H1 (cell line): ENCODE measurements around the gene SEMA3G. TPM values are rescaled to one million over a fixed set of nuclear protein-coding genes. Genes with fewer than 3 reads are reported as not detected.

Experiments
- CTCF ChIA-PET: fragments of 300-600 bp; sonication (Branson Sonifier 250); formaldehyde crosslinking; loops from one replicate; lab custom pipeline; 2021; ENCODE audit not compliant: partially characterized antibody; lab: Charles Lee
- POLR2A ChIA-PET: fragments of 300-600 bp; sonication (Branson Sonifier 250); formaldehyde crosslinking; loops from one replicate; lab custom pipeline; 2021; ENCODE audit warnings: inconsistent platforms; ENCODE audit not compliant: partially characterized antibody; lab: Charles Lee
- DNase-seq, 2 experiments: peaks; one replicate each; pipeline versions ENCODE4 v3.0.0 to v3.0.0-alpha.2; 2010 to 2022; ENCODE audit warnings: low spot score in 2 of 2, low read depth in 1 of 2, mixed read lengths in 1 of 2
- FAIRE-seq: peaks from 2 replicates; lab custom pipeline; 2011; peaks lifted over from hg19 to GRCh38; lab: Jason Lieb, UNC
- H2AFZ ChIP-seq: 2 replicates; pipeline ENCODE4 v1.8.1; 2012; ENCODE audit warnings: low read length, inconsistent platforms
- H2AK5ac ChIP-seq: 2 replicates; pipeline ENCODE4 v1.6.1; 2013; ENCODE audit warnings: low read depth, low read length
- H2BK120ac ChIP-seq: replicated peaks from 2 replicates; pipeline ENCODE3; 2013; ENCODE audit warnings: low read depth, low read length, inconsistent platforms
- H2BK12ac ChIP-seq: 2 replicates; pipeline ENCODE4 v1.6.1; 2013; ENCODE audit warnings: low read depth, low read length
- H2BK15ac ChIP-seq: 2 replicates; pipeline ENCODE4 v1.6.1; 2013; ENCODE audit warnings: low read length
- H2BK20ac ChIP-seq: 2 replicates; pipeline ENCODE4 v1.6.1; 2013; ENCODE audit warnings: low read length
- H2BK5ac ChIP-seq: 2 replicates; pipeline ENCODE4 v1.6.1; 2013; ENCODE audit warnings: low read depth, low read length
- H3K14ac ChIP-seq: 2 replicates; pipeline ENCODE4 v1.6.1; 2013; ENCODE audit warnings: inconsistent platforms; ENCODE audit not compliant: insufficient read length
- H3K18ac ChIP-seq: 2 replicates; pipeline ENCODE4 v1.6.1; 2013; ENCODE audit warnings: low read length; ENCODE audit errors: extremely low read depth
- H3K23ac ChIP-seq: 2 replicates; pipeline ENCODE4 v1.6.1; 2013; ENCODE audit warnings: inconsistent platforms; ENCODE audit not compliant: insufficient read length
- H3K23me2 ChIP-seq: 2 replicates; pipeline ENCODE4 v1.6.1; 2013; ENCODE audit warnings: low read depth, low read length
- H3K27ac ChIP-seq: 2 replicates; pipeline ENCODE4 v1.6.1; 2011; ENCODE audit warnings: low read depth, low read length, inconsistent platforms
- H3K27me3 ChIP-seq, 4 experiments: replicated peaks in 1 of 4; 1 replicate in 1 of 4; 2 replicates in 3 of 4; pipeline versions ENCODE4 v1.6.1 to v1.8.1; 2011 to 2013; ENCODE audit warnings: low read length in 3 of 4, mild to moderate bottlenecking in 3 of 4, inconsistent platforms in 2 of 4, mixed read lengths in 2 of 4, moderate library complexity in 1 of 4; ENCODE audit not compliant: control insufficient read depth in 3 of 4, insufficient read depth in 3 of 4; ENCODE audit errors: extremely low read depth in 1 of 4
- H3K36me3 ChIP-seq, 4 experiments: 2 replicates each; pipeline versions ENCODE4 v1.6.1 to v1.8.1; 2011 to 2013; ENCODE audit warnings: mild to moderate bottlenecking in 4 of 4, low read length in 3 of 4, moderate library complexity in 2 of 4, control low read depth in 1 of 4, inconsistent platforms in 1 of 4; ENCODE audit not compliant: insufficient read depth in 4 of 4, control insufficient read depth in 2 of 4
- H3K4ac ChIP-seq: replicated peaks from 2 replicates; pipeline ENCODE3; 2013; ENCODE audit warnings: low read length, low read depth, mixed read lengths, inconsistent platforms; ENCODE audit not compliant: insufficient read length
- H3K4me1 ChIP-seq, 4 experiments: replicated peaks in 1 of 4; 1 replicate in 1 of 4; 2 replicates in 3 of 4; pipeline versions ENCODE4 v1.6.1 to v1.8.1; 2011 to 2013; ENCODE audit warnings: low read length in 3 of 4, inconsistent platforms in 2 of 4, mixed read lengths in 1 of 4; ENCODE audit not compliant: insufficient read depth in 4 of 4, control insufficient read depth in 3 of 4
- H3K4me2 ChIP-seq, 2 experiments: 2 replicates each; pipeline versions ENCODE4 v1.6.1 to v1.8.1; 2011 to 2013; ENCODE audit warnings: low read depth in 2 of 2, low read length in 2 of 2, control low read depth in 1 of 2, inconsistent platforms in 1 of 2, mild to moderate bottlenecking in 1 of 2; ENCODE audit not compliant: insufficient read depth in 1 of 2
- H3K4me3 ChIP-seq, 4 experiments: fragments of 200-600, 300-600 bp in 1 of 4; sonication (generic), shearing (Covaris generic), sonication (Bioruptor Twin) in 1 of 4; 2 replicates each; pipeline versions ENCODE4 v1.5.1 to v1.8.1; 2011 to 2016; ENCODE audit warnings: low read length in 4 of 4, low read depth in 3 of 4, control low read depth in 2 of 4, inconsistent platforms in 2 of 4, mild to moderate bottlenecking in 2 of 4, mixed read lengths in 1 of 4, moderate library complexity in 1 of 4; ENCODE audit not compliant: insufficient read depth in 2 of 4; ENCODE audit errors: extremely low read depth in 1 of 4
- H3K56ac ChIP-seq: replicated peaks from 2 replicates; pipeline ENCODE3; 2013; ENCODE audit warnings: low read depth, mild to moderate bottlenecking, mixed read lengths, low read length, inconsistent platforms; ENCODE audit not compliant: insufficient read length
- H3K79me1 ChIP-seq: 2 replicates; pipeline ENCODE4 v1.6.1; 2013; ENCODE audit warnings: low read depth, low read length, control low read depth
- H3K79me2 ChIP-seq, 2 experiments: 2 replicates each; pipeline versions ENCODE4 v1.6.1 to v1.8.1; 2012 to 2013; ENCODE audit warnings: low read length in 2 of 2, mild to moderate bottlenecking in 2 of 2, inconsistent platforms in 1 of 2; ENCODE audit not compliant: insufficient read depth in 2 of 2, control insufficient read depth in 1 of 2
- H3K9ac ChIP-seq, 4 experiments: replicated peaks in 1 of 4; 1 replicate in 1 of 4; 2 replicates in 3 of 4; pipeline versions ENCODE4 v1.6.1 to v1.8.1; 2011 to 2013; ENCODE audit warnings: low read depth in 3 of 4, low read length in 3 of 4, control low read depth in 2 of 4, mild to moderate bottlenecking in 2 of 4, moderate library complexity in 2 of 4, inconsistent platforms in 1 of 4; ENCODE audit errors: extremely low read depth in 1 of 4
- H3K9me3 ChIP-seq, 2 experiments: 2 replicates each; pipeline versions ENCODE4 v1.6.1 to v1.8.1; 2012 to 2013; ENCODE audit warnings: mild to moderate bottlenecking in 2 of 2, moderate library complexity in 2 of 2, control low read depth in 1 of 2, inconsistent platforms in 1 of 2, low read depth in 1 of 2, low read length in 1 of 2, mixed read lengths in 1 of 2; ENCODE audit not compliant: insufficient read depth in 2 of 2
- H4K20me1 ChIP-seq, 2 experiments: replicated peaks in 1 of 2; 2 replicates each; pipeline versions ENCODE3 to v1.8.1; 2011 to 2013; ENCODE audit warnings: inconsistent platforms in 2 of 2, low read length in 2 of 2, mild to moderate bottlenecking in 1 of 2; ENCODE audit not compliant: insufficient read depth in 2 of 2, control insufficient read depth in 1 of 2
- H4K5ac ChIP-seq: 2 replicates; pipeline ENCODE4 v1.6.1; 2013; ENCODE audit warnings: low read length, low read depth, mixed read lengths, inconsistent platforms; ENCODE audit not compliant: insufficient read length
- H4K8ac ChIP-seq: 2 replicates; pipeline ENCODE4 v1.8.0; 2013; ENCODE audit warnings: mild to moderate bottlenecking, moderate library complexity, low read length, inconsistent platforms; ENCODE audit not compliant: insufficient read depth; ENCODE audit errors: extremely low read depth
- H4K91ac ChIP-seq: replicated peaks from 2 replicates; pipeline ENCODE3; 2013; ENCODE audit warnings: low read length, mixed read lengths, inconsistent platforms; ENCODE audit not compliant: insufficient read length
- PHF8 ChIP-seq: fragments of 200-600 bp; sonication (generic); conservative IDR thresholded peaks from 2 replicates; pipeline ENCODE4 v1.7.1; 2012; ENCODE audit warnings: low read depth, mild to moderate bottlenecking, inconsistent platforms, low read length, moderate library complexity
- WGBS, 2 experiments: shearing (Covaris generic) in 1 of 2; methylation state at CpG; one replicate each; pipeline versions ENCODE4 v1.1.6 to v1.1.7; 2013 to 2015; ENCODE audit warnings: low lambda C conversion rate in 2 of 2, mixed read lengths in 2 of 2, inconsistent platforms in 1 of 2, low coverage in 1 of 2, missing lambda C conversion rate in 1 of 2; ENCODE audit not compliant: insufficient replicate concordance in 2 of 2, insufficient coverage in 1 of 2, insufficient read length in 1 of 2; ENCODE audit errors: extremely low coverage in 1 of 2, missing lambda C conversion rate in 1 of 2; 5-methylcytosine and 5-hydroxymethylcytosine counted together
- polyA plus RNA-seq, 7 experiments: library from polyadenylated mRNA; depleted of rRNA in 3 of 7; stranded (reverse) in 5 of 7; unstranded in 2 of 7; fragments of >200 nt in 5 of 7; fragments of 200-250 nt in 2 of 7; gene quantifications; 1 replicate in 5 of 7; 2 replicates in 1 of 7; 4 replicates in 1 of 7; pipeline versions ENCODE4 v1.2.1 to v1.2.3, GENCODE V29; 2011 to 2013; ENCODE audit warnings: missing spikeins in 2 of 7, mixed read lengths in 2 of 7
- total RNA-seq: library from RNA; stranded (reverse); fragmentation: NEBNext Ultra II Directional; extraction: Animal tissue kit (Norgen Biotek cat#: 25700); gene quantifications from 2 replicates; pipeline ENCODE4 v1.2.1, GENCODE V29; 2021
- TF ChIP-seq, protein P1 (sequence below): IDR thresholded peaks from 2 replicates; pipeline ENCODE4 v1.6.1; 2012; ENCODE audit warnings: inconsistent platforms

SEMA3G gene
- total and polyA plus RNA-seq, 2 of the 8 experiments (the other 6 are each of a cell fraction or from before 2014, with no cell fraction given): 0.95 to 1.5 TPM

- TF ChIP-seq PHF8: no peak
- TF ChIP-seq, protein P1, sequence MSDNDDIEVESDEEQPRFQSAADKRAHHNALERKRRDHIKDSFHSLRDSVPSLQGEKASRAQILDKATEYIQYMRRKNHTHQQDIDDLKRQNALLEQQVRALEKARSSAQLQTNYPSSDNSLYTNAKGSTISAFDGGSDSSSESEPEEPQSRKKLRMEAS: no peak
- TF ChIP-seq, all 59 proteins: peak for 0
- Histone ChIP-seq H4K8ac (no peak overlapping the region; the same call in 1 of the 2 replicates), H3K4me3 (no peak overlapping the region), H3K18ac (no peak overlapping the region), H2AK5ac (no peak overlapping the region), H4K20me1 (no peaks in the 10 kb centered on the region), H3K4ac (no peak overlapping the region), H4K91ac (no peak overlapping the region), H2BK5ac (no peak overlapping the region), H2BK12ac (no peak overlapping the region), H2AFZ (no peak overlapping the region), H3K56ac (no peak overlapping the region), H2BK120ac (no peak overlapping the region), H4K5ac (no peak overlapping the region), H3K23me2 (no peaks in the 10 kb centered on the region), H2BK20ac (no peak overlapping the region), H3K4me2 (no peak overlapping the region), H3K9me3 (no peaks in the 10 kb centered on the region), H2BK15ac (no peak overlapping the region), H3K27me3 (no peaks in the 10 kb centered on the region), H3K79me1 (no peaks in the 10 kb centered on the region), H3K4me1 (peaks cover 0 to 2% (median 0%) of the 10 kb centered on the region in 4 experiments; a peak in 1 of 7 replicates), H3K23ac (no peak overlapping the region), H3K36me3 (no peaks in the 10 kb centered on the region), H3K14ac (no peak overlapping the region), H3K27ac (no peak overlapping the region), H3K79me2 (no peaks in the 10 kb centered on the region), H3K9ac (no peak overlapping the region)
- no peak for FAIRE-seq
- 92% methylated on average over 15 of the region's 15 CpGs; no CpG with 5 or more reads in 1 of the 2 experiments for WGBS, 2 experiments
- CTCF ChIA-PET: interaction anchor here (0.7 to 4.1 kb wide), 4 partner anchors 9 to 49 kb away, joined by 3 to 20 read pairs (median 3); no protein-coding TSS in a partner anchor
- DNase-seq: no peak
- POLR2A ChIA-PET: interaction anchor here (1.4 to 10.5 kb wide), 2 partner anchors 9 to 19 kb away, joined by 3 to 112 read pairs; partner anchors contain the start of gene SEMA3G
Measured at GRCh38 chr3:52437326-52438103, 7.4 kb downstream of the SEMA3G start.
